ENCODE data around the gene MAP1A.

Gene MAP1A

DNA sequence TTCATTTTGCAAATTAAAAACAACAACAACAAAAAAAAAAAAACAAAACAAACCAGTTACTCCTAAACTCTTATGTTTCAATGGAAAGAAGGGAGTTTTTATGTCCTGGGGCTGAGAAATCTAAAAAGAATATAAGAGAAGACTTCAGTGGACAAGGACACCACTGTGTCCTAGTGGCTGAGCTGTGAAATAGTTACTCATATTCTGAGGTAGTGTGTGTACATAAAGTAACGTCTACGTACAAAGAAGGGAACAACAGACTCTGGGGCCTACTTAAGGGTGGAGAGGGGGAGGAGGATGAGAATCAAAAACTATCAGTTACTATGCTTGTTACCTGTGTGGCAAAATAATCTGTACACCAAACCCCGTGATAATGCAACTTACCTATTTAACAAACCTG is 18.4 kb upstream of the MAP1A start:
- no peak for DNase-seq
- no peak for TF ChIP-seq POLR2A (IDR thresholded peaks at IDR 0.05; ENCODE audit: low read length)
- no peak for TF ChIP-seq GATA1 (IDR thresholded peaks at IDR 0.05; ENCODE audit: low read depth, low read length)

DNA sequence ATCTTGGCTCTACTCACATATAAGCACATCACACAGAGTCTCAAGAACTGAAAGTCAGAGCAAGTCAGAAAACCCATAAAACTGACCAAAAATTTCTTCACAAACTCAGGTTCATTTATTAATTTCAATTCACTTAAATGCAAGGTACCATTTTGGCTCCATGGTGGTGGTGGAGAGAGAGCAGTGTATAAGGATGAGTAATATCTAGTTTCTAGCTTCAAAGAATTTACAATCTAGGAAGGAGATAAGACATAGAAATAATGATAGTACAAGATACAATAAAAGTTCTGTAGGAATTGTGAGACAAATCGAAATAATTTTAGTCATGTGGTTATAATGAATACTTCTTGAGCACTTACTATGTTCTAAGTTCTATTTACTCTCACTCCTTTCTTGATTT is 17.8 kb upstream of the MAP1A start:
- TF ChIP-seq POLR2A (IDR thresholded peaks at IDR 0.05; ENCODE audit: low read length) (no peak), GATA1 (IDR thresholded peaks at IDR 0.05; ENCODE audit: low read depth, low read length) (no peak)
- no peak for DNase-seq

DNA sequence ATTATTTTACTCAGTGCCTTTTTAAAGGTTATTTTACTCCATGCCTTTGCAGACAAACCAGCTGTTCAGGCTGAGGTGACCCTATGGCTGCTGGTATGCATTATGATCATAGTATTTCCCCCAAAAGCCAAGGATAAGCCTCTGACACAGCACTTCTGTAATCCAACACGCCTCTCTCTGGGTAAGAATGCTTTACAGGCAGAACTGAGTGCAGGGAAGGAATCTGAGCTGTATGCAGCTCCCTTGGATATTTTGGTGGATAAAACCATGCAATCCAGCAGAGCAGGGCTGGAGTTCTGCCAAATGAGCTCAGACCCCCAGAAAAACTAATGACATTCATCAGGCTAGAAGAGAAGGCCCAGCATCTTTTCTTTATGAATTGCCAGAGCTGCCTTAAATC is 11.7 kb upstream of the MAP1A start:
- TF ChIP-seq GATA1 (IDR thresholded peaks at IDR 0.05; ENCODE audit: low read depth, low read length), result no peak
- no peak for TF ChIP-seq POLR2A (IDR thresholded peaks at IDR 0.05; ENCODE audit: low read length)
- DNase-seq, result peak; percentile 31 to 34

DNA sequence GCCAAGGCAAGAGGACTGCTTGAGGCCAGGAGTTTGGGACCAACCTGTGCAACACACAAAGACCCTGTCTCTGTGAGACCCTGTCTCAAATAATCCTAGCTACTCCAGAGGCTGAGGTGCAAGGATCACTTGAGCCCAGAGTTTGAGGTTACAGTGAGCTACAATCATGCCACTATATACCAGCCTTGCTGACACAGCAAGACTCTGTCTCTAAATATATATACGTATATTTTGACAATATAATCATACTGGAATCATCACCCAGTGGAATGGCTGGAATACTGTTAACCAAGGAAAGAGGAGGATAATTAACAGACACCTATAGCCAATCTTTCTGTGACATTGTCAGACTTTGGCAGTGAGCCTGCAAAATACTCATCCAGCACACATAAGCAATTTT is 9.0 kb upstream of the MAP1A start:
- DNase-seq, result peak in 1 of 2 experiments; percentile 34
- TF ChIP-seq POLR2A (IDR thresholded peaks at IDR 0.05; ENCODE audit: low read length) (no peak), GATA1 (IDR thresholded peaks at IDR 0.05; ENCODE audit: low read depth, low read length) (no peak)

DNA sequence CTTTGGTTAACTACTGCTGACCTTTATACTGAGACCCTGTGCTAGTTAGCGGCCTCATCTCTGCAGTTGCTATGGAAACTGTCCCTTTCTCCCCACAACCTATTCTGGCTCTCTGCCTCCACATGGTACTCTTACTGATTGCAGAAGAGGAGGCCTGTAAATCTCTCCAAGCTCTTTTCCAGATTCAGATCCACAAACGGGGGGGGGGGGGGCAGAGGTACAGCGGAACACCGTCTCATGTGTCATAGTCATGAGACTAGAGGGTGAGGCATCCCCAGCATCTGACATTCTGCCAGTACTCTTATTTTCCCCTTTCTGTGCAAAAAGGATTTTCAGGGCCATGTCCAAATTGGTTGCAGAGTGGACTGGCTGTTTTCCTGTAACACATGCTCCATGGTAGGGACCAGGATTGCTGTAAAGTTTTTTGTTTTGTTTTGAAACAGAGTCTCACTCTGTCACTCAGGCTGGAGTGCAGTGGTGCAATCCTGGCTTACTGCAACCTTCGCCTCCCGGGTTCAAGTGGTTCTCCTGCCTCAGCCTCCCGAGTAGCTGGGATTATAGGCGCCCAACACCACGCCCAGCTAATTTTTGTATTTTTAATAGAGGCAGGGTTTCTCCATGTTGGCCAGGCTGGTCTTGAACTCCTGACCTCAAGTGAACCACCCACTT is 8.3 kb upstream of the MAP1A start:
- TF ChIP-seq GATA1 (IDR thresholded peaks at IDR 0.05; ENCODE audit: low read depth, low read length) (no peak), POLR2A (IDR thresholded peaks at IDR 0.05; ENCODE audit: low read length) (no peak)
- DNase-seq, result peak; percentile 25 to 39

DNA sequence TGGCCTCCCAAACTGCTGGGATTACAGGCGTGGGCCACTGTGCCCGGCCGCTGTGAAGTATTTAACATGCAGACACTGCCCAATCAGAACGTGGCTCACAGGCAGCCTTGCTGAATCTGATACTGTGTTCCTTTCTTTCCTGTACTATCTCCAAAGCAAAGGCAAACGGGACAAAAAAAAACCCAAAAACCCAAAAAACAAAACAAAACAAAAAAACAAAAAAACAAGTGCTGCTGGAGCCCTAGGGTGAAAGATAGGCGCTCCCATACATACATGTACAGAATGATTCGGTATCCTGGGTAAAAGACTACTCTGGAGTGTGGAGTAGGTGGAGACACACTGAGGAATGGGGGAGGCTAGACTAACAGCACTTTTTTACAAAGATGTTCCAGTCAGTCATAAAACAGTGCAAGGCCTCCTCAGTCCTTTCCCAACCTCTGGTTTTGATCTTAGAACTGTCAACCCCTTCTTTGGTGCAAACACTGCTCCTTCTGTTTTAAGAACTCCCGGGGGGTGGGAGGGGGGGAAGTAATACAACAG is 7.7 kb upstream of the MAP1A start:
- DNase-seq, result peak; percentile 58 to 63
- TF ChIP-seq GATA1 (IDR thresholded peaks at IDR 0.05; ENCODE audit: low read depth, low read length) (no peak), POLR2A (IDR thresholded peaks at IDR 0.05; ENCODE audit: low read length) (no peak)

DNA sequence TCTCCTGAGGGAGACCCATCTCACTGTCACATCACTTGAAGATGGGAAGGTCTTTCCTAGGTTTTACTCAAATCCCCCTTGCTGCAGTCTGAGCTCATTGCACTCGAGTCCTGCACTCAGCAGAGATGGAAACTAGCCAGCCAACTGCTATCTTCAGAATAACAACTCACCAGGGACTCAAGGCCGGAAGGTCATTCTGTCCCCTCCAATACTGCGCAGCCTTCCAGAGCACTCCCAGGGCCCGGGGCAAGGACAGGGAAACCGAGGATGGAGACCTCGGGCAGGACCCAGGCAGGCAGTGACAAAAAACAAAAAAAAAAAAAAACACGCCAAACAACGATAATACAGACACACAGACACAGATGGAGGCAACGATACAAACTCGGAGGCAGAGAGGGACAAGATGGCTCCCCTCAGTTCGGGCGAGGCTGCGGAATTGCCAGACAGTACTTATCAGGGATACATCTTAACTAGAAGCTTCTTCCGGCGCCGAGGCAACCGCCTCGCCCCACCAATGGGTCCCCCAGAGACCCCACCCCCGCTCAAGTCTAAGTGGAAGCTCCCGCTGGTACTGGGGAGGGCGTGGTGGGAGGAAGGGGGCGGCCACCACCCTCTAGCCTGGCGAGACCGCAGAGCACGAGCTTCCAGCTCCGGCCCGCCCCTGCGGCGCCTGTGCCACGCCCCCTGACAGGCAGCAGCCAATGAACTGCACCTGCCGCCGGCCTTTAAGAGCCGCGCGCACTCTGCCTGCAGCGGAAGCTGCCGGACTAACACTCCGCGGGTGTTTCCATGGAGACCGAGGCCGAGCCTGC is 7.0 kb upstream of the MAP1A start:
- peak; percentile 99 to 100 for DNase-seq
- TF ChIP-seq GATA1 (IDR thresholded peaks at IDR 0.05; ENCODE audit: low read depth, low read length), result peak; percentile 13
- TF ChIP-seq POLR2A (IDR thresholded peaks at IDR 0.05; ENCODE audit: low read length), result peak; percentile 89

DNA sequence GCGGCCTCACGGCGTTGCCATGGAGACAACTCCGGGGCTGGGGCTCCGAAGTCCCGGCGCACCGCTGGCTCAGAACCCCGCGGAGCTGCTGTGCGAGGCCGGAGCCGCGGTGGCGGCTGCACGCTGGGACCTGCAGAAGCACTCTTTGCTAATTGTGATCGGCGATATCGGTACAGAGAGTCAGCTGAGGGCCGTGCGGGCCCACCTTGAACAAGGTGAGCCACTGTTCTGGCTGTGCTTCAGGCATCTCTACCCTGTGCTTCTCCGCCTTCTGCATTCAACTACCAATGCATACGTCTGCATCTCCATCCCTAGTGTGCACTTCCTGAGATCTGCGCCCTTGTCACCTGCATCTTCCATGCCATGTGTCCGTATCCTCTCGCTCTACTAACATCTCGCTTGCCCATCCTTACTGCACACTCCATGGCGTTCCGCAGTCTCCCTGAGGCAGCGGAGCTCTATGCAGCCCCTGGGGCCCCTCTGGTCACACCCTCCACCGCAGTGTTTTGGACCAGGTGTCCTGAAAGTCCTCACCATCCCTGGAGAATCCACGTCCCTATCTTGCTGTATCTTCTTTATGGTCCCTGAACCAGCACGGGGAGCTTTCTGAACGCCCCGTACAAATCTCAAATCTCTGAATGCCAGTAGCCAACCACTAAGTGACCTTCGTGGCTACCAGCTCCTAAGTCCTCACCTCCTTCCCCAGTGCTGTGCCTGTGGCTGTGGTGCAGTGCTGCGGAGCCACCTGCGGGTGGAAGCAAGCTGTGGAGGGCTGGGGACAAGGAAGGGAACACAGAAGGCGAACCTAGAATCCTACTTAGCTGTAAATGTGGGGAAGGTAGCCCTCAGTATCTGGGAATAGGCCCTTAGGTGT is 6.2 kb upstream of the MAP1A start:
- peak; percentile 53 to 54 for DNase-seq
- TF ChIP-seq POLR2A (IDR thresholded peaks at IDR 0.05; ENCODE audit: low read length) (peak; percentile 47), GATA1 (IDR thresholded peaks at IDR 0.05; ENCODE audit: low read depth, low read length) (no peak)

DNA sequence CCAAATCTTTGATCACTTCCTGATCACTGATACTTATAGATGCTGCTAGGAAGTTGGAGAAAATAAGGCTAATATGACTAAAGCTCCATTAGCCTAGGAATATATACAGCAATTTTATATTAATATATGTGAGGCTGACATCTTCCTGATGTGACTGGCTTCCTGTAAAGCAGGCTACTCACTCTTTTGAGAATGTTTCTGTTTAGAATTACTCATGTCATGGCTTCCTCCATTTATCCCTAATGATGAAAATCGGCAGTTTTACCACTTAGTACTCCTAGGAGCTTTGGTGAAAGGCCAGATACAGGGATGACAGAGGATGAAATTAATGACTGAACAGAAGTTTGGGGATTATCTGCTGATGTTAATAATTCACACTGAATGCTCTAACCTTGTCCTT is 3.9 kb upstream of the MAP1A start:
- DNase-seq, result no peak
- TF ChIP-seq POLR2A (IDR thresholded peaks at IDR 0.05; ENCODE audit: low read length) (no peak), GATA1 (IDR thresholded peaks at IDR 0.05; ENCODE audit: low read depth, low read length) (no peak)

DNA sequence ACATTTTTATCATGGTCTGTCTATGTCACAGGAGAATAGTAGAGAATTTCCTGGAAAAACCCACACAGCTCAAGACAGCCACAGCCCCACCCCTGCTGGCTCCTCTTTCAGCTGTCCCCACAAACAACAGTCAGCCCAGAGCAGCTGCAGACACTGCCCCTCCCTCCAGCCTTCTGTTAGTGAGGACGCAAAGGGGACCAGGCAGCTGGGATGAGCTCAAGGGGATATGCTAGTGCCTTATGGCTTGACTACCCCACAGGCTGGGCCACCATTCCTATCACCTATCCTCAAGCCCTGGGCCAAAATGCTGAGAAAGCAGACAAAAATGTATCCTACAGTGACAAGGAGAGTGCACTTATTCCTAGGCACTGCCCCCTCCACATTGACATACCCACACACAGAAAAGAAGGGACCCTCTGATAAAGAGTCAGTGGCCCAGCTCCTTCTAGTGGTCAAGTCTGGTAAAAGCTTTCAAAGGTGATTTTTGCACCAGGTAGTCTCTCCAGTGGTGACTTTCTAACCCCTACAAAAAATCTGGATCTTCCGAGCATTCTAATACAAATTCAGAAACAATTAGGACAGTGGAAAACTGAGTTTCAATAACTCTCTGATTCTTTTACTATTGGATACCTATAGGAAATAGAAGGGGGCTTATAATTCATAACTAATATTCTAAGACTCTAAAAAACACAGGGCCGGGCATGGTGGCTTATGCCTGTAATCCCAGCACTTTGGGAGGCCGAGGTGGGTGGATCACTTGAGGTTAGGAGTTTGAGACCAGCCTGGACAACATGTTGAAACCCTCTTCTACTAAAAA is 3.0 kb upstream of the MAP1A start:
- no peak for TF ChIP-seq GATA1 (IDR thresholded peaks at IDR 0.05; ENCODE audit: low read depth, low read length)
- peak; percentile 10 for TF ChIP-seq POLR2A (IDR thresholded peaks at IDR 0.05; ENCODE audit: low read length)
- DNase-seq, result peak; percentile 63 to 69

DNA sequence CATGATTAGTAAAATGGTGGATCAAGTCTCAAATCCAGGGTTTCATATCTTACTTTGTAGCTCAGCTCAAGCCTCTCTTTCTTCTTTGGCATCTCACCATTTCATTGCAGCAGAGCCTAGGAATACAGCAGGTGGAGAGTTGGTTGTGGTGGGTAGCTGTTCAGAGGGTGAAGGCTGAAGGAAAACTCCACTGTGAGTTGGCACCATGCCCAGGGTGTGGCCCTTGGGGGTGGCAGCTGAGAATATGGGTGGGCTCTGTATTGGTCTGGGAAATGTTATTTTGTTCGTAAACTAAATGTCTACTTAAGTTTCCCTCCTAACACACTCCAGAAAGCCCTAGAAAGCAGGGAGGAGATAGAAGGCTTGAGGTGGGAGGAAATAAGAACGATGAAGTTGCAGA is 1.7 kb upstream of the MAP1A start:
- TF ChIP-seq POLR2A (IDR thresholded peaks at IDR 0.05; ENCODE audit: low read length) (no peak), GATA1 (IDR thresholded peaks at IDR 0.05; ENCODE audit: low read depth, low read length) (no peak)
- DNase-seq, result peak in 1 of 2 experiments; percentile 22

DNA sequence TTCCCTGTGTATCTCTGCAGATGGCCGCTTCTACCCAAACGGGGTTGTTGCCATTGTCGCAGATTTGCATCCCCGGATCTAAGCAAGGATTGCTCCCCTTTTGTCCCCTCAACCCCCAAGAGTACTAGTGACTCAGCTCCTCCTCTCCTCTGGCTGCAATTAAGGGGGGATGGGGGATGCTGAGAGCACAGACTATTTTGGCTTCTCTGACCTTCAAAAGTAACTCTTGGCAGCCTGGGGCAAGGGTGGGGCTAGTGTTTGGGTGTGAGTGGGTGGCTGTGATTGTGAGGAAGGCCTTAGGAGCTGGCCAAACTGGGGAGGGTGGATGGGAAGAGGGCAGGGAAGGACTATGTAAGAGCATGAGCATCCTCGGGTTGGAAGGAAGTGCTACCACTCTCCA is 1.2 kb upstream of the MAP1A start:
- DNase-seq, result no peak
- TF ChIP-seq GATA1 (IDR thresholded peaks at IDR 0.05; ENCODE audit: low read depth, low read length), result no peak
- TF ChIP-seq POLR2A (IDR thresholded peaks at IDR 0.05; ENCODE audit: low read length), result no peak

DNA sequence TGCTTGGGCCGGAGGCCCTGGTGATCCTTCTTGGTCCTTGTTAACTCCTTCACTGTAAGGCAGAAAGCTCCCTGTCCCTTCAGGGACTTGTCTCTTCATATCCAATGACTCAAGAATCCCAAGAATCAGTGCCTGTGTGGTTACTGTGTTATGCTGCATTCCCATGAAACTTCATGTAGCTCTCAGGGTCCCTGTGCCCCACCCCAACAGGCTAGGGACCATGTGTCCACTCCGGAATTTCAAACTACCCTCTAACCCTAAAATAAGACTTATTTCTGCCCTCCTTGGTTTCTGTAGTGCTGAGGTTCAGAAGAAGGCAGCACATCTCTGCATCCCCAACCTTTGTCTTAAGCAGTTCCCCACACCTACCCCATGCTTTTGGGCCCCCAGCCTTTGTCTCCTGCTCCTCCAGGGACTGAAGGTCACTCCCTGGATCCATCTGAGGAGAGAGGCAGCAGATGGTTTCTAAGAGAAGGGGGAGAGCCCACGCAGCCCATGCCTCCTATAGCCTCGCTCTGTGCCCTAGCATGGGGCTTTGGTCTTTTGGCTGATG is 531 bp upstream of the MAP1A start:
- no peak for DNase-seq

More for the DNA sequence above, 531 bp upstream of the MAP1A start:
- TF ChIP-seq GATA1 (IDR thresholded peaks at IDR 0.05; ENCODE audit: low read depth, low read length), result no peak
- no peak for TF ChIP-seq POLR2A (IDR thresholded peaks at IDR 0.05; ENCODE audit: low read length)

All from erythroblast (primary cell).